ENCODE measurements around the gene SMAD9. TPM values are rescaled to one million over a fixed set of nuclear protein-coding genes. Genes with fewer than 3 reads are reported as not detected.

The SMAD9 gene
- total and polyA plus RNA-seq, 2 of the 8 experiments (the other 6 are each of a cell fraction or from before 2014, with no cell fraction given), result 0.45 to 1.0 TPM

DNA sequence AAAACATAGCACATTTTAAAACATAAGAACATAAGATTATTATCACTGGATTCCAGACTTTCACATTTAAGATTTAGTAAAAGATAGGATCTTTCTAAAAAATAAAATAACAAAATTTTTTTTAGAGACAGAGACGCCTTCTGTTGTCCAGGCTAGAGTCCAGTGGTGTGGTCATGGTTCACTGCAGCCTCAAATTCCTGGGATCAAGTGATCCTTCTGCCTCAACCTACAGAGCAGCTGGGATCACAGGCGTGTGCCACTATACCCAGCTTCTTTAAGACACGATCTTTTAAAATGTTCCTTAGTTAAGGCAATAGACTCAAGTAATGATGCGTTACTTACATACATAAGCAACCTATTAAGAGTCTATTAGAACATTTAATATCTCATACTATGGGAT is 46.4 kb upstream of the SMAD9 start:
- Histone ChIP-seq H2BK120ac (replicated peaks; ENCODE audit: low read depth, low read length) (no peak overlapping the region), H3K9ac (replicated peaks in 1 of 4; ENCODE audit: extremely low read depth in 1 of 4, low read depth in 3 of 4, low read length in 3 of 4) (no peak overlapping the region), H4K20me1 (replicated peaks in 1 of 2; ENCODE audit: control insufficient read depth in 1 of 2, insufficient read depth in 2 of 2, low read length in 2 of 2) (no peaks in the 10 kb centered on the region), H3K9me3 (ENCODE audit: insufficient read depth in 2 of 2, low read depth in 1 of 2, low read length in 1 of 2) (no peaks in the 10 kb centered on the region), H2BK15ac (ENCODE audit: low read length) (no peak overlapping the region), H3K27me3 (replicated peaks in 1 of 4; ENCODE audit: control insufficient read depth in 3 of 4, extremely low read depth in 1 of 4, insufficient read depth in 3 of 4, low read length in 3 of 4) (no peaks in the 10 kb centered on the region), H3K4ac (replicated peaks; ENCODE audit: insufficient read length, low read depth, low read length) (no peak overlapping the region), H3K79me1 (ENCODE audit: low read depth, low read length) (no peaks in the 10 kb centered on the region), H2BK5ac (ENCODE audit: low read depth, low read length) (no peak overlapping the region), H3K23ac (ENCODE audit: insufficient read length) (no peak overlapping the region), H3K18ac (ENCODE audit: extremely low read depth, low read length) (no peak overlapping the region), H3K14ac (ENCODE audit: insufficient read length) (no peak overlapping the region), H3K27ac (ENCODE audit: low read depth, low read length) (no peak overlapping the region), H3K23me2 (ENCODE audit: low read depth, low read length) (no peaks in the 10 kb centered on the region), H3K4me3 (ENCODE audit: extremely low read depth in 1 of 4, insufficient read depth in 2 of 4, low read depth in 3 of 4, low read length in 4 of 4) (no peak overlapping the region), H4K91ac (replicated peaks; ENCODE audit: insufficient read length, low read length) (no peak overlapping the region), H4K8ac (ENCODE audit: extremely low read depth, insufficient read depth, low read length) (no peak overlapping the region), H3K79me2 (ENCODE audit: control insufficient read depth in 1 of 2, insufficient read depth in 2 of 2, low read length in 2 of 2) (no peaks in the 10 kb centered on the region), H3K4me1 (replicated peaks in 1 of 4; ENCODE audit: control insufficient read depth in 3 of 4, insufficient read depth in 4 of 4, low read length in 3 of 4) (no peaks in the 10 kb centered on the region), H3K4me2 (ENCODE audit: insufficient read depth in 1 of 2, low read depth in 2 of 2, low read length in 2 of 2) (no peak overlapping the region), H2AFZ (ENCODE audit: low read length) (no peak overlapping the region), H3K56ac (replicated peaks; ENCODE audit: insufficient read length, low read depth, low read length) (no peak overlapping the region), H2BK20ac (ENCODE audit: low read length) (no peak overlapping the region), H4K5ac (ENCODE audit: insufficient read length, low read depth, low read length) (no peak overlapping the region), H3K36me3 (ENCODE audit: control insufficient read depth in 2 of 4, insufficient read depth in 4 of 4, low read length in 3 of 4) (peaks cover 2 to 44% (median 9%) of the 10 kb centered on the region in 4 experiments; a peak in 5 of 8 replicates), H2BK12ac (ENCODE audit: low read depth, low read length) (no peak overlapping the region), H2AK5ac (ENCODE audit: low read depth, low read length) (no peak overlapping the region)
- no peak for FAIRE-seq
- WGBS, 2 experiments (ENCODE audit: extremely low coverage in 1 of 2, insufficient coverage in 1 of 2, insufficient read length in 1 of 2, insufficient replicate concordance in 2 of 2, low coverage in 1 of 2, low lambda C conversion rate in 2 of 2, missing lambda C conversion rate in 1 of 2), result 89% methylated on average over 4 of the region's 4 CpGs; no CpG with 5 or more reads in 1 of the 2 experiments
- DNase-seq (ENCODE audit: low read depth in 1 of 2, low spot score in 2 of 2), result no peak
- POLR2A ChIA-PET (ENCODE audit: partially characterized antibody), result no interaction called here
- no peak for TF ChIP-seq NRF1 (IDR thresholded peaks at IDR 0.05; ENCODE audit: low read depth, low read length)
- TF ChIP-seq TBP (IDR thresholded peaks at IDR 0.05; ENCODE audit: low read depth, low read length), result no peak
- no peak for TF ChIP-seq POLR2AphosphoS5 (IDR thresholded peaks at IDR 0.05; ENCODE audit: low read depth, low read length)
- TF ChIP-seq ASH2L (IDR thresholded peaks at IDR 0.05; ENCODE audit: low read length), result no peak
- no peak for TF ChIP-seq HDAC2 (IDR thresholded peaks at IDR 0.05; ENCODE audit: borderline replicate concordance in 1 of 2, low read depth in 2 of 2, low read length in 2 of 2)
- TF ChIP-seq TEAD4 (IDR thresholded peaks at IDR 0.05; ENCODE audit: low read depth, low read length), result no peak
- no peak for TF ChIP-seq MAFK (IDR thresholded peaks at IDR 0.05; ENCODE audit: low read depth, low read length)
- TF ChIP-seq CTCF (IDR thresholded peaks at IDR 0.05; ENCODE audit: control extremely low read depth in 1 of 3, insufficient read depth in 1 of 3, low read depth in 1 of 3, low read length in 3 of 3), result no peak
- TF ChIP-seq JUN (IDR thresholded peaks at IDR 0.05; ENCODE audit: low read depth, low read length), result no peak
- no peak for TF ChIP-seq POLR2A (IDR thresholded peaks at IDR 0.05; ENCODE audit: control extremely low read depth in 1 of 2, low read depth in 2 of 2, low read length in 2 of 2)
- no peak for TF ChIP-seq SP2 (IDR thresholded peaks at IDR 0.05; ENCODE audit: low read length)
- TF ChIP-seq TAF1 (IDR thresholded peaks at IDR 0.05; ENCODE audit: low read depth, low read length), result no peak
- no peak for TF ChIP-seq HDAC6 (IDR thresholded peaks at IDR 0.05; ENCODE audit: low read depth, low read length)
- TF ChIP-seq JUND (IDR thresholded peaks at IDR 0.05; ENCODE audit: low read length), result no peak
- CTCF ChIA-PET (ENCODE audit: partially characterized antibody), result no interaction called here
